HL-60/S4 treated with phorbol 12-myristate 13-acetate at 8.2 ng/mL for 4 days and 3 days (cell line): ENCODE results near the gene EFNA5.
"Not testable (repeated sequence)": the region's sequence is repeated elsewhere in the genome, so short reads cannot be mapped to it uniquely, and the experiment has no call there.

Experiments used
- in situ Hi-C: fragments of 300-500 bp; cut with MboI; formaldehyde crosslinking; loops from 2 replicates; pipeline ENCODE4 v1.15.0; 2022; ENCODE audit warnings: low sequenced_read_pairs

EFNA5 gene

DNA sequence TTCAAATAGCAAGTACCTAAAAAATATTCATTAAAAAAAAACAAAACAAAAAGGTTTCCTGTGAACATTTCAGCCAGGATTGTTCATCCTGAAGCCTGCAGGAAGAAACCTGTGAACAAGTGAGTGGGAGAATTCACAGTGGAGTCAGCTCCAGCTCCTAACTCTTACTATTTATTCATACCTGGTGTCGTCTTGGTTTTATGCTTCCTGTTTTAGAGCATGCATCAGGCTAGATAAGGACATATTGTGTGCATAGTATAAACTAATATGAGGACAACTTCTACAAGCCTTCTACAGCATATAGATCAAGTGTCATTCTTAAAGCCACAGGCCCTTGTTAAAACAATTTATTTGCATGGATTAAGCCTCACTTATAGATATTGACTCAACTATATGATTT is 169.9 kb downstream of the EFNA5 start:
- in situ Hi-C loops = no loop called here

DNA sequence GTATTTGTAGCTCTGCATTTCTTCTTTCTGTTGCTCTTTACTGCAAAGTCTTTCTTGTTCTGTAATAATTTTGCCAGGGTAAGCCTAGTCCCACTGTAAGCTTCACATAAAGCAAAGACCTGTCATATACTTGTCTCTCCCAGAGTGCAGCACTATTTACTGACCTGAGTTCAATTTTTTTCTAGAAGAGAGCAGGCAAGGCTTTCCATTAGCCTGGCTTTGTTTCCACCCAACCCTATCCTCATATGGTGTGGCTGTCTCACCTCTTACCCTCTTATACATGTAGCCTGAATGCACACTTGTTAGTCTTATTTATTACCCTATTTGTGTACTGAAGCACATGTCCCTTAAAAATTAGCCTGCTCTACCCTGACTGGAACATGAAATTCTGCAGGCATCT is 170.4 kb downstream of the EFNA5 start:
- in situ Hi-C loops = no loop called here

DNA sequence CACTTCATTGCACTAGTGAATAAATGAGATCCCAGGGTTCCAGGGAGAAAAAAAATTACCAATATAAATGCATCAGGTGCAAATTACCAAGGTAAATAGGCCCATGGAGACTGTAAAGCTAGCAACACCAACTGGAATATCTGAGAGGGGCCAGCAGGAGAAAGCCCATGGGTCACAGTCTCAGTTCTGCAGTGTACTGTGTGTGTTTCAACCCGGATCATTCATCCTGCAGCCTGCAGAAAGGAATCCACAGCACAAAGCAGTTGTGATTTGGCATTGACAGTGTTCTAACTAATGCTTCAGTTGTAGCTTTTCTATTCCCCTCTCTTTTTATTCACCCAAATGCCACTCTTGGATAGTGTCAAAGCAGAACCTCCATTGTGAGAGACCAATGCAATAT is 171.0 kb downstream of the EFNA5 start:
- in situ Hi-C loops = no loop called here

DNA sequence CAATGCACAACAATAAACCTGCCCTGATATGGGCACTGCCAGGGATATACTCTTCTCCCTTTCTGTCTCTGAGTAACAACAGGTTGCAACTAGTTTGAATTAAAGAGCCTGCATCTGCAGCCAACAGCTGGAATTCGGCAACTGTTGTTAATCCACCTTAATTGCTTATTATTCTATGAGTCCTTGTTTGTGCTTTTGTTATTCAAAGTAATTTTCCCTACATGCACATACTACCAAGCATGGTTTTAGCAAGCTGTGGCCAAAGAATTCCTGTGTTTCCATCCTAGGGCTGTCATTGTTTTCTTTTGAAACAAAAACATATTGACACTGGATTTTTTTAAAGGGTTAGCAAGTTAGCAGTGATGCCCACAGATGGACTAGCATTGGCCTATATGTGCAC is 171.5 kb downstream of the EFNA5 start:
- in situ Hi-C loops = no loop called here

DNA sequence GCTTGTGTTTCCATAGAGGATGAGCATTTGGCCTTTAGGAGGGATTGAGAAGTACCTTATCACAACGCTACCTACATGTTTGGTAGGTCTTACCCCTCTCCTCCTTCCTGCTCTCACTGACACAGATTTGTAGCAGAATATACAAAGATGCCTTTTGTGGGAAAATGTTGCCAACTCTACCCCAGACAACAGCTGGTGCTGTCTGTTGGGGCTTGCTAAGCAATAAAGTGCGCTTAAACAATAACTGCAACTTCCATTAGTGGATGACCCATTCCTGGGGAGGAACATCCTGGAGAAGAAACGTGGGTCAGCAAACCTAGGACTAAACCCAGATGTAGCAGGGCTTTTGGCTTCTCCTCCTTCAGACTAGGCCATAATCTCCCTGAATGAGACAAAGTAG is 174.3 kb downstream of the EFNA5 start:
- in situ Hi-C loops = no loop called here

DNA sequence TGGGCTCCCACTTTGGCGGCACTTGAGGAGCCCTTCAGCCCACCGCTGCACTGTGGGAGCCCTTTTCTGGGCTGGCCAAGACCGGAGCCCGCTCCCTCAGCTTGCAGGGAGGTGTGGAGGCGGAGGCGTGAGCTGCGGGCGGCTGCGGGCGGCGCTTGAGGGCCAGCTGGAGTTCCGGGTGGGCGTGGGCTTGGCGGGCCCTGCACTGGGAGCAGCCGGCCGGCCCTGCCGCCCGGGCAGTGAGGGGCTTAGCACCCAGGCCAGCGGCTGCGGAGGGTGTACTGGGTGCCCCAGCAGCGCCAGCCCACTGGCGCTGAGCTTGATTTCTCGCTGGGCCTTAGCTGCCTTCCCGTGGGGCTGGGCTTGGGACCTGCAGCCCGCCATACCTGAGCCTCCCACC is 176.6 kb downstream of the EFNA5 start:
- in situ Hi-C loops = not testable (repeated sequence)

DNA sequence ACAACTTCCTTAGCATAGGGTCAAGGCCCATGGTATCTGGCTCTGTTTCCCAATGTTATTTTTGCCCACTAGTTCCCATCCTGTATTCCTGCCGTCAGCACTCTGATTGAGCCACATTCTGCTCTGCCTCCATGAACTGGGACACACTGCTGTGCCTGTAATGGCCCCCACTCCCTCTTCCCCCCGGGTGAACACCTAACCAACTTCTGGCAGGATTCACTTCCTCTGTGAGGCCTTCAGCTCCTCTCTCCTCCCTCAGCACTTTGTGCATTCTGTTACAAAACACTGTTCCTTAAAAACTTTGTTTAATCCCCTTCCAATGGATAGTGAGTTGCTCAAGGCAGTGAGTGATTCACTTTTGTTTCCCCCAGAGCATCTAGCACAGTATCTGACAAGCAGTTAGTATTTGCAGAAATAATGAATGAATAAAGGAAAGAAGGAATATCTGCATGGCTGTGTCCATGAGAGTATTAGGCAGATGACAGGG is 183.6 kb downstream of the EFNA5 start:
- in situ Hi-C loops = no loop called here

DNA sequence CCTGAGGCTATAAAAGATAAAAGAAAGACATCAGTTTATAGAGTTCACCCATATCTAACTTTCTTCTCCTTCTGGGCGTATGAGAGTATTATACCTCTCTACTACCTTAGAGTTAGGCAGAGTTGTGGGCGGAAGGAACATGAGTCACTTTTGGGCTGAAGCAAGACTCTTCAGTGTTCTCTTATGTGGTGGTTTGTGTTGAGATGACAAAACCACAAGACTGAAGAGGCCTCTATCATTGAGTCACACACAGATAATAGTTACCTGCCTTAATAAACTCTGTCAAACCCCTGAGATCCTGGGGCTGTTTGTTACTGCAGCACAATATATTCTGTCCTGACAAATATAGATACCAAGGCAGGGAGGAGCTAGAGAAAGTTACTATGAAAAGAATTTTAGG is 184.2 kb downstream of the EFNA5 start:
- in situ Hi-C loops = no loop called here

DNA sequence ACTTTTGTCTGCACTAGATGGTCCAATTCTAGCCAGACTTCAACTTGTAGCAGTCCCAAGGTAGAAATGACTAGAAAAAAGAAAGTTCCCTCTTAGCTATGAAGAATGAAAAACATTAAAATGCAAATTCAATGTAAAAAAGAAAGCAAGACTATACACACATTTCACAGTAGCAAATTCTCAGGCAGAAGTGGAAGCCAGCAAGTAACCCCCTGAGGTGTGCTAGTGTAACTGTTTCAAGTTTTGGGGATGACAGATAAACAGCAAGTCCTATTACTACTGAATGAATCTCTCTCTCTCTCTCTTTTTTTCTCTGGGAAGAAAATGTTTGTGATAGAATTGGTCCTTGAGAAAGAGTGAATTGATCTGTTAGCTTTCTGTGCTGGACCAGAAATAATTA is 185.6 kb downstream of the EFNA5 start:
- in situ Hi-C loops = no loop called here

DNA sequence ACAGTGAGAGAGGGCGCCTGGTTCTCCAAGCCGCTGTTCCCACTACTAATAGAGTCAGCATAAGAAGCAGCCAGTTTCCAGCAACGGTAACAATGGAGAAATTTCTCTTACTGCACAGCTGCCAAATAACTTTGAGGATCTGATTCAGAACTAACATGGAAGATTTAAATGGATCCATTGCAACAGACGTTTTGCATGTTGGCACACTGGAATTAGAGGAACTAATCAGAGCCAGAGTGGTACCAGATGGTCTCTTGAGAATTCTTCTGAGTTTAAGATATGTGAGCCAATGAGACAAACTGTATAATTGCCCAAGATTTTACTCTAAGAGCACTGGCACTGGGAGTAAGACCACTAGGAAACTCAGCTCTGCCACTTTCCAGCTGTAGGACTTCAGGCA is 186.5 kb downstream of the EFNA5 start:
- in situ Hi-C loops = no loop called here

DNA sequence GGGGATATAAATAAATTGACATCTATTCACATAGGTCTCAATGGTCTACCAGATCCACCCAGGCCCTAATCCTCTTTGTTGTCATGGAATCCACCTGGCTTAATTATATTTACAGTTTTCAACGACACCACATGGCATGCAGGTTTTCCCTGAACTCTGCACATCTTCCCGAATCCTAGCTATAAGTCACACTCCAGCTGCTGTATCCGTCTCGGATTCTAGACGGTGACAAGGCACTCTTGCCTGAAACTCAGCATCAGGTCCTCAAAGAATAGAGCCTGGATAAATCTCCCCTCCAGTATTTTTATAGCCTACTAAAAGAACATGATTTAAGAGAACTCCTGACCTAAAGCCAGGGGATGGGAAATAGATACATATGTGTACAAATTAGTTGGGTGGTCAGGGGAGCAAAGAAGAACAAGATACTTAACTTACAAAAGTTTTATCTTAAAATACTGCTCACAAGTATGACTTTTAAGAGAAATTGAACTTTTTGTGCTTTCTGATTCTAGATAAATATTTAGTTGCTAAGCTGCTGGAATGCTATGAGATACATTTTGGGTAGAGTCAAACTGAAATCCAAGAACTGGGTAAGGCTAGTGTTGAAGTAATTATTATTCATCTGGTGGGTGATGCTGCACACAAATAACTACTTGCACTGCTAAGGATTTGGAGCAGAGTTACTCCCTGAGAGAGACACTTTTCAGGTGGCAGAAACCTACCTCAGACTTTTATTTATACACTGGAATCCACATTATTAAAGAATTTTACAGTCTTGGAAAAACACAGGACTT is 187.3 kb downstream of the EFNA5 start:
- in situ Hi-C loops = no loop called here

DNA sequence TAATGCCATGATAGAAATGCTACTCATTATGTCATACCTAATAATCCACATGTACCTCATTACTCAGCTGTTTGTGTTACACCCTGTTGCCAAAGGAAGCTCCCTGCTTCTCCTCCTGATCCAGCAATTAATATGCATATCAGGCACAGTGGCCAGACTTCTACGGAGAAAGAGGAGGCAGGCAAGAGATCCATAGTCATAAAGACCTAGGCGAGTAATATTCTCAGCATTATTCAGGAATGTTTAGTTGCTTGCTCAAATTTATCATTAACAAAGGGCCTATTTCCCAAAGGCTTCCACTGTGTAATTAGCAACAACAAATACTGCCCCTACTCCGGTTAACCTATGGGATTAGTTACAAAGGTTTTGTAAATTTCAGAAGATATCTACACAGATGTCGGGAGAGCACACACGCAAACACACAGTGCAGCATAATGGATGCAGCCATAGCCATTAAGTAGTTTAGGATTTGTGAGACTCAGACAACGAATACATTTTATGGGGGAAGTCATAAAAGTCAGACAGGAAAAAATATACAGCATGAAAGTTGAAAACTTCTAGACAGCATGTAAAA is 192.6 kb downstream of the EFNA5 start:
- in situ Hi-C loops = no loop called here

DNA sequence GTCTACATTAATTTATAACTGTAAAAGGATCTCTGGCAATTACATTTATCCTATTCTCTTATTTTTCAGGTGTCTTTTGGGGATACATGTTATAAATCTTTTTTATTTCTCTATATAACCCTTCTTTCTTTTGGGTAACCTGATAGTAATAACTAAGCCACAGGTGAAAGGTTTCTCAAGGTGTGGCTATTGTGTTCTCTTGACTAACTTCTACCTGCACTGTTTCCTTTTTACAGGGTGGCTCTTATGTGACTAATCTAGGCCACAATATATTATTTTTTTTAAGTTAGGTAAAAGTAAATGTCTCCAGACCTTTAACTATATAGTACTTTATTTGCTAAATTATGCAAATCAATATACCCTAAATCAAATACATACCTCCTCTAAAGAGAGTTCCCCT is 193.2 kb downstream of the EFNA5 start:
- in situ Hi-C loops = no loop called here

DNA sequence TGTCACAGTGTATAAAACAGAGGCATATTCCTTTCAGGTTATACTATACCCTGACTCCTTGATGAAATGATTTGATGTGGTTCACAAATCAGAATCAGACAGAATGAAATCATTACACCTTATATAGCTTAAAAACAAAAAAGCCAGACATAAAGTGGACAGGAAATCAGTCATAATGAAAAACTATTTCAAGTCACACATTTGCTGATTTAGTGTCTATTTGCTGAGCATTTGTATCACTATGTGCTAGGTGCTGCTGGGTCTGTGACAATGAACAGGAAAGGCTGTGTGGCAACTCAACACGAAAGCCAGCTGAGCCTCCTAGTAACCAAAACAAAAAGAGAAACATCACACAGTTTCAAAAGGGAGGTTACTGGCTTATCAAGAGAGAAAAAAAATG is 194.0 kb downstream of the EFNA5 start:
- in situ Hi-C loops = no loop called here

DNA sequence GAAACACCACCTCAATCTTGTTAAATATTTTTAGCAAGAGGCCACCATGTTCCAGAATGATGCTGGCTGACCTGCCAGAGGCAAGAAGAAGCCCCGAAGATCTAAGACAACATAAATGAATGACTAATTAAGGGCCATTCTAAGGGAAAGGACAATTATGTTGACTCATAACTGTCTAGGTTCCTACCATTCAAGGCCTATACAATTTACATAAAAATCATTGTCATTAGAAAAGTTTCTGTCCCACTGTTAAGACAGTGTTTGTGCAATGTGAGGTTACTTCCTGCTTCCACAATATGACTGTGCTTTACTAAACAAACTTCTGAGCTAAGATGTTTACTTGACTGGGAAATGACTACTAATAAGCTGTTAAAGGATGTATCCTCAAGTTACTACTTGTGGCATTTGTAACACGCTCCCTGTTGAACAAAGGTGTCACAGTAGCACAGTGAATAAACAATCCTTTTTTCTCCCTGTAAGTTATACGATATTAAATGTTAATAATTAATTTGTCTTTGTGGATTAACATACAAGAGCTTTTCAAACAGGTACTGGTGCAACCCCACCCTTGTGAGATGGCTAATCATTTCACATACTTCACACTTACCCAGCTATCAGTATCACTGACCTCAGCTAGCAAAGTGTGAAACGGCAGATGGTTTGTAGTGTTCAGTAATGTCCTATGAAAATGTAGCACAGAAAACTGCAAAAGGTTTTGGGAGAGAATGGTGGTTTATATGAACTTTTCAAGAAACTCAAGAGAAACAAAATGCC is 195.8 kb downstream of the EFNA5 start:
- in situ Hi-C loops = no loop called here

DNA sequence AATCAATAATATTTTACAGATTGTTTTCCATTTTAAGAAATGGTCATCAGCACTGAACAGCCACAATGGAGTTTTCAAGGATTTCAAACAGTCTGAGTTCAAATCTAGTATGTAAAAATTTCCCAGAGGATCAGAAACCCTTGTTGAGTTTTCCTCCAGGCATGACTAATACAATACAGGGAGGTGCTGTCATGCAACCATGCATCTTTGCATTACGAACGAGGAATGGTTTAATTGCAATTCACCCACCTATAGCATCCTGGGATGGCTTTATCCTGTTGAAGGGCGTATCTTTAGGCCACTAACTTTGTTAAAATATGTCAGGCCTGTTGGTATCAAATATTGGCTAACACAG is 196.4 kb downstream of the EFNA5 start:
- in situ Hi-C loops = no loop called here

DNA sequence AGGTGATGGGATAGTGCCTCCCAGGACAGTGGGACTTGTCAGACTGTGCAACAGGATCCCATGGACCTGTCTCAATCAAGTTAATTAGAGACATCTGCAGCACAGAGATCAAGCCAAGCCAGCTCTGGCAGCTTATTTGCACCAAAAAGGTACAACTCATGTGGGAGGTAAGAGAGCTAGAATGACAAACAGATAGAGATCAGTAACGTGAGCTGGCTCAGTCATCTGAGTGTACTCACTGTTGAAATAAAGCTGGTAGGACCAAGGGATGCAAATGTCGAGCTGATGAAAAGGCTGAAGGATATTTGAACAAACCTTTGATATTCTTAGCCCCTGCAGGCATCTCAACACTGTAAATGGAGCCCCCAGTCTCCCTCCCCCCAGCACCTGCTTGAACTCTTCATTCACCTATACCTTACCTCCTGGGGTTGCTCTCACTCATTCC is 198.1 kb downstream of the EFNA5 start:
- in situ Hi-C loops = no loop called here

DNA sequence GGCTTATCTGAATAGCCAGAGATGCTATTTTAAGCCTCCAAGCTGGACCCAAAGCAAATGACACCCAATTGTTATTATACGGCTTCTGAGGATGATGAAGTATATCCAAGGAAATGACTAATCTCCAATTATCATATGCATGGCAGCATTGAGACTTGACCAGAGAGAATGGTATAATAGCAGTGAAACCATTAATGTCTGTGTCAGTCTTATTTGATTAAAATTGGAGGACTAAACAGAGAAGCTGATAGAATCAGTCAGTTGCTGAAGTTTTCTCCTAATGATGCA is 200.5 kb downstream of the EFNA5 start:
- in situ Hi-C loops = no loop called here

DNA sequence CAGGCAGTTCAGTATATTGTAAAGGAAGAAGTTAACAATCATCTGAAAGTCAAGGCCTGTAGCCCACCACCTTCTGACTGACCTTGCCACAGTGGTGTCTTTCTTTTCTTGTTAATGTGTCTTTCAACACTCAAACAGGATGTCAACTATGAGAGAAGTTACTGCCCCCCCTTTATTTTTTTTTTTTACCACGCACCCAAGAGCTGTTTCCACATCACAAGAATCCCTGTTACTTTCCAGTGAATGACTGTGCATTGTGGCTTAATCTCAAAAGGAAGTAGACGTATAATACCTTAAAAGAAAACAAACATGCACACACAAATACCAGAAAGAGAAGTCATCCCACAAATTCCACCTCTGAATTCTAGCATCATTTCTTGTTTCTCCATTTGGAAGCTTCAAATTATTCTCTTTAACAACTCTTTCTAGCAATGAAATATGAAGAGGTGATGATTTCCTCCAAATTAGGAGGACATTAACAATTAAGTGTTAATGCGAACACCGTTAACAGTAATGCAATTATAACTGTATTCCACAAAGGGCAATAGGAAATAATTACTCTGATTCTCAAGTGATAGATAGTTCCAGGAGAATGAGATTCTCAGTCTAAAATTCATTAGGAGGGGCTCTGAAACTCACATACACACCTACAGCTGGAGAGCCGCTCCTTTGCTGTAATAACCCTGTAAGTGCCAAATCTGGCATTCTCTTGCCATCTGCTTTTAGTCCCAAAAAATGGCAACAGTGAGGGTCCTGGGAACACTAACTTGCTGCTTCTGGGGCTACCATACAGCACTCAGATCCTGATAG is 201.0 kb downstream of the EFNA5 start:
- in situ Hi-C loops = no loop called here

DNA sequence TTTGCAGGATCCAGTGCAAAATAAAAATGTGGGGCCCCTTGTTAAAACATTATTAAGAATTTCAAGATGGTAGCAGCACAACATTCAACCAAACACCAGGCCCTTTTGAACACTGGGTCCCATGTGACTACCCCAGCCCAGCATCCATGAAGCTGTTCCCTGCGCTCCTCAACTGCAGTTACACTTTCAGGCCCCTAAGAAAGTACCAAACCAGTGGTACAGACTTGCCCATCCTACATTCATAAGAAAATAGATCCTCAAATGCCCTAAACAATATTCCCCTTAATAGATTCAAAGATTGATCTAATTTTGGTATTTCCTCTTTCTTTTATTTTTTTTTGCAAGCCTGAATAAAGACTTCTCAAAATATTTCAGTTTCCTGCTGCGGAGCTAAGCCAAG is 201.7 kb downstream of the EFNA5 start:
- in situ Hi-C loops = no loop called here

DNA sequence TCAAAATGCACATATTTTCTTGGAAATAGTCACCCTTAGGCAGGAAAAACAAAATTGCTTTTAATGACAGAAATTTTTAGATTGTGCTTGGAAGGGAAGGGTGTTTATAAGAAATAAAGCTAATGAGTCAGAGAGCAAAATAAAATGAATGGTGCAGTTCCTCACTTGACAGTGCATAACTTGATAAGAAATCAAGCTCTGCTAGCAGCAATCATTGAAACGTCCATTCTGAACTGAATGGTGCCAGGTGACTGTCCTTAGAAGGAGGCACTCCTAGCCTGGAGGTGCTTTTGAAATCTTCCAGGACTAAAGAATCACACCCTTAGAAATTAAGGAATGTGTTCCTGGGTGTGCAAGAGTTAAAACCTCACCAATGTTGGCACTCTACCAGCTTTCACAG is 202.5 kb downstream of the EFNA5 start:
- in situ Hi-C loops = no loop called here
